ENCODE measurements around the gene EIF4G3.

Gene EIF4G3

GRCh38 chr1:21022279-21023040 is 154.2 kb downstream of the EIF4G3 start:
- DNase-seq = peak; percentile 79

- no peak for DNase-seq
Measured at GRCh38 chr1:21021311-21021710, 155.4 kb downstream of the EIF4G3 start.

DNA sequence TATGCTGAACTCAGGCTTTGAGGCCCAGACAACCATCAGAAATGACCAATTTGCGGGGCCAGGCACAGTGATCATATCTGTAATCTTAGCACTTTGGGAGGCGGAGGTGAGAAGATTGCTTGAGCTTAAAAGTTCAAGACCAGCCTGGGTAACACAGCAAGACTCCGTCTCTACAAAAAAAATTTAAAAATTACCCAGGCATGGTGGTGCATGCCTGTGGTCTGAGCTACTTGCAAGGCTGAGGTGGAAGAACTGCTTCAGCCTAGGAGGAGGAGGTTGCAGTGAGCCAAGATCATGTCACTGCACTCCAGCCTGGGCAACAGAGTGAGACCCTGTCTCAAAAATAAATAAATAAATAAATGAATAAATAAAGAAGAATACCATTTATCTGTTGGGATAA is 156.5 kb downstream of the EIF4G3 start:
- DNase-seq = no peak

DNA sequence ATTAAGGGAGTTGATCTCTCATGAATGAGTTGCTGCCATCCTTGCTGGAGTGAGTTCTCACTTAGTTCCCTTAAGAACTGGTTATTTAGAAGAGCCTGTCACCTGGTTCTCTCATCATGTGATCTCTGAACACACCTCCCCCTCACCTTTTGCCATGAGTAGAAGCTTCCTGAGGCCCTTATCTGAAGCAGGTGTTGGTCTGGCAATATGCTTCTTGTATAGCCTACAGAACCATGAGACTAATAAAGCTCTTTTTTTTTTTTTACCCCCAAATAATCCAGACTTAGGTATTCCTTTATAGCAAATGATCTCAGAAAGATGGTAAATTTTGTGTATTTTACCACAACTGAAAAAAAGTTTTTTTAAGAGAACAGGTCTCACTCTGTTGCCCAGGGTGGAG is 158.0 kb downstream of the EIF4G3 start:
- no peak for DNase-seq

DNA sequence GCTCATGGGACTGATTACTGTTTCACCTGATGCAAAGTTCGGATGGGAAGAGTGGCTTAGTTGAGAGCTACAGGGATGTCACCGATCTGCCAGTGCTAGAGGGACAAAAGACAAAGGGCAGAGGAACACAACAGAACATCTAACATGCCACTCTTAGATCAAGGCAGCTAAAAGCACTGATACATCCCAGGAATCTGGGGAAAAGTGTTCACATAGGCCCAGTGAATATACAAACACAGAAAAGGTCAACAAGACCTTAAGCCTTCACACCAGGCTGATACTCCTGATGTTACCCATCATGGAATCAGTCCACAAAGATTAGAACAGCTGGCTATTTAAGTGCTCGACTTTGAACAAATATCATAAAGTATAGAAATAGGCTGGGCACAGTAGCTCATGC is 163.2 kb downstream of the EIF4G3 start:
- no peak for DNase-seq

DNA sequence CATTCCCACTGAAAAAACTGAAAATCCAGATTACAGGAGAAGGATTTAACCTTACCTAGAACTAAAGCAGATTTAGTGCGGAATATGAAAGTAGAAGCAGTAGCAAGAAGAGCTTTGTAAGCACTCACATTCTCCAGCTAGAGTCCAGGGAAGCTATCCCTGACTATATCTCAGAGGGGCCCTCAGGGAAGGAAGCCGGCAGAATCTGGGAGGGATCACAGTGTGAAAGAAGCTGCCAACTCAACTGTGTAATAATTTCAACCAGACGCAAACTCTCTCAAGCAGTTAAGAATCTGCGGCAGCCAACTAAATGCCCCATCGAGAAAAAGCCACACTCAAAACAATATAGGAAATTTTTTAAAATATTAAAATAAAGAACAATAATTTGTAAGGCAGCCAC is 163.8 kb downstream of the EIF4G3 start:
- DNase-seq = no peak

DNA sequence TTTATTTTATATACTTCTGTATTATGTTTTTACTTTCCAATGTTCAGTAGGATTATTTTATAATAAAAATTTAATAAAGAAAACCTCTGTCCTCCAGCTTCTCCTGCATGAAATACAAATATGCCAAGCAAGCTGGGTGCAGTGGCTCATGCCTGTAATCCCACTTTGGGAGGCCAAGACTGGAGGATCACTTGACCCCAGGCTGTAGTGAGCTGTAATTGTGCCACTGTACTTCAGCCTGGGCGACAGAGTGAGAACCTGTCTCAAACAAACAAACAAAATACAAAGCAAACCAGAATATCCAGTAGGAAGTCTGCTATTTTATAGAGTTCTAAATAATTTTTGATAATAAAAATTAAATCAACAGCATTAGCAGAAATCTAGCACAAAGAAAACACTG is 168.8 kb downstream of the EIF4G3 start:
- no peak for DNase-seq

GRCh38 chr1:21005466-21006239 is 171.0 kb downstream of the EIF4G3 start:
- DNase-seq = no peak

DNA sequence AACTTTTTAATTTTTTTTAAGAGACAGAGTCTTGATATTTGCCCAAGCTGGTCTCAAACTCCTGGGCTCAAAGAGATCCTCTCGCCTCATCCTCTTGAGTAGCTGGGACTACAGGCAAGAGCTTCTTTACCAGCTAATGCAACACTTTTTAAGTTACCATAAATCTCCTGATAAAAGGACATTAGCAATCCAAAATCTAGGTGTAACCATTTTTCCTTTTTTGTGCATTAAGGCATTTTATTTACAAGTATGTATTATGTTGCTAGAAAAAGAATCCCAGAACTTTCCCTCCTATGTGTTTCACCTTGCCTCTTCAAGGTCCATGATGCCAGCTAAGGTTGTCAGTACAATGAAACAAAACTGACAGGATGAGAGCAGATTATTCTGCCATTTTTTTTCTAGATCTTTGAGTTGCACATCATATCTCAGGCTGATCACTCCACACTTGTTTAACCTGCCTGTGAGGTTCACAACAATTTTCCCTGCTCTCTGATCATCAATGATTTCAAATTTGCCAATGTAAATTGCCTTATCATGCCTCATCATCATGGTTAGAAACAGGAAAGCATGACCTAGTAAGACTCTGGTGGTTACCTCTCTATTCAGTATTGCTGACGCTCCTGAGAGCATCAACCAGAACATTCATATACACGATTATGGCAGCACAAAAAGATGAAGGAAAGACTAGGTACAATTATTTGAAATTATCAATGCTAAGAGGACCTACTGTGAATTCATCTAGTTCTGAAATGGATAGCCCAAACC is 173.2 kb downstream of the EIF4G3 start:
- no peak for DNase-seq

- DNase-seq = no peak
Measured at GRCh38 chr1:21001042-21001441, 175.7 kb downstream of the EIF4G3 start.

DNA sequence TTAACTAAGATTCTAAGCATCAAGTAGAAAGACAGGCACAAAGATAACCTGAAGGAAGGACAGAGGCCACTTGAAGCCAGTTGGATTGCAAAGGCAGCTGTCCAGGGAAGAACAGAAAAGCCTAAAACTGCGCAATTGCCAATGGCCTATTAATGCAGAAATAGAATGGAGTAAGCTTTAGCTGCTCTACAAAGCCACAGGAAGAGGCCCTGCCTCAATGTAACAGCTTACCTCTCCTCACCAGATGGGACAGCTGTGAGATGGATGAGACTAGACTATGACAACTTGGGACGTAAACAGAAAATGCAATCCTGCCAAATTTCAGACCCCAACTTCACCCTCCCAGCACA is 176.5 kb downstream of the EIF4G3 start:
- DNase-seq = peak; percentile 10

DNA sequence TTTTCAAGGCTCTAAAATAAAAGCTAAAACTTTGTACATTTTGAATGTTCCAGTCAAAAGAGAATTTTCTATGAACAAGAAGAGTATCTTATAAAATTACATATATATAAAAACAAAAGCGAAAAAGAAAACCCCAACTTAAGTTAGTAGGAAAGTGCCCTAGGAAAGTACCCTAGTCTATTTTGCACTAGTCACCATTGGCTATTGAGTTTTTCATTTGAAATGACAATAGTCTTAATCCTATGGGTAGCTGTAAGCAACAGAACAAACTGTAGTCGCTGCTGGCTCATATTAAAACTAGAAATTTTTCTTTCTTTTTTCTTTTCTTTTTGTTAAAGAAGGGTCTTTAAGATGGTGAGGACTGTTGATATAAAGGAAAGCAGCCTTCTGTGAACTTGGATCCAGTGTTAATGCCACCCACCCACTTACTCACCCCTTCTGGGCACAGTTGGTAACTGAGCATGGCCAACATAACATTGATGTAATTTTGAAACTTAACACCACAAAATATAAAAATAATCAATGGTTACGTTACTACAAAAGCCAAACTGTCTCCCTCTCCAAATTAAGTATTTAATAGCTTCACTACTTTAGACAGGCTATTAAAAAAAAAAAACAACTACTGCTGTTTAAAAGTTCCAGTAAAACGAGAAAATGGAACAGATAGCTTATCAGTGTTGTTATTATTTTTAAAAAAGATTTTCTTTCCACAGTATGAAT is 177.0 kb downstream of the EIF4G3 start:
- no peak for DNase-seq

- peak; percentile 39 for DNase-seq
Measured at GRCh38 chr1:20998826-20999225, 177.9 kb downstream of the EIF4G3 start.

DNA sequence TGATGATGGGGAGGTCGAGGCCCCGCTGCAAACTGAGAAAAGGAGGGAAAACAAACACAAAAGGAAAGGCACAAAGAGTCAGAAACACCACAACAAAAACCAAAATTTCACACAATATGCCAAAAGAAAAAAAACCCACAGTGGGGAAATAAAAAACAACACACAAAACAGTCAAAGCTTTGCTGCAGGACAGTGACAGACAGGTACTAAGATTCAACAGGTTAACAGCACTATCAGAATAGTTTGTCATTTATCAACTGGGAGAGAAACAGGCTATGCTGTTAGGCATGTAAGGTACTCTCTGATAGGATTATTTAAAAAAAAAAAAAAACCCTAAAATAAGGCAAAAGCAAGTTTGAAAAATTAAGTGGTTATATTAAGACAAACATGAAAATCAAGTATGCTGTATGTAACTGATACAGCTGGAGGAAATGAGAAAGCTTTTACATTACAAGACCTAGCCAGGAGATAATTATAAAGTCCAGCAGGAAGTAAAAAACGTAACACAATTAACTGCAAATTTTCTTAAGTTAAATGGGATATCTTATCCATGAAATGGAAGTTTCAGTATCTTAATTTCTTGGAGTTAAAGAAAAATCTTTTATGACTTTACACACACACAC is 179.0 kb downstream of the EIF4G3 start:
- no peak for DNase-seq

GRCh38 chr1:20996554-20996953 is 180.1 kb downstream of the EIF4G3 start:
- no peak for DNase-seq

DNA sequence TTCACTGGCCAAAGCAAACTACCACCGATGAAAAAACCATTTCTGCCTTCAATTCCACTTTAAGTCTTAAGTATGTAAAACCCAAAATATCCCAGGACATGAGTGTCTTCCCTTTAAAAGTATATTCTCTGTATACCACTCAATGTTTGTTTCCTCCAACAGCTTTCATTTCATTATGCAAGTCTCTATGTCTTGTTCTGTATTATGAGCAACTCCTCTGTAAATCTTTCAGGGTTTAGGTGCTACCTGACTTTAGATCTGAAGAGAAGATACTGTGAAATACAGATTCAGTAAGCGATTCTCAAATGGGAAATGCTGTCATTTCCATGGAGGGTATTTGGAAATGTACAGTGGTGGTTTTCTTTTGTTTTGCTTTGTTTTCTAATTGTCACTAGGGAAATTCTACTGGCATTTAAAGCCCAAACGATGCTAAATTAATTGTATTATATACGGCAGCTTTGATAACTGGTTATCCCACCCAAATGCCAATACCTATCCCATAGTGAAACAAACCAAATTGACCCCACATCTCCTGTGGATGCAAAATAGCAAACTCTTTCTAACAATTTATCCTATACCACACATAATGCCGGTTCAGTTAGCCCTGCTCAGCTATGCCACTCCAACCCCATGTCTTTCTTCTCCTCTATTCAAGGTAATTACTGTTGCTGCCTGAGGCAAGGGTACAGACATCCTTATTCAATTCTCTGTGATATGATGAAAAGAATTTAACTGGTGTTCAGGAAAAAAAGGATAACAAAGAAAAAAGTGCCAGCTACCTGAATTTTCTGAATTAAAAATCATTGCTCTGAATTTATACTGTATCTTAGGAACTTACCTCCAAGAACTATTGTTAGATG is 182.8 kb downstream of the EIF4G3 start:
- no peak for DNase-seq

DNA sequence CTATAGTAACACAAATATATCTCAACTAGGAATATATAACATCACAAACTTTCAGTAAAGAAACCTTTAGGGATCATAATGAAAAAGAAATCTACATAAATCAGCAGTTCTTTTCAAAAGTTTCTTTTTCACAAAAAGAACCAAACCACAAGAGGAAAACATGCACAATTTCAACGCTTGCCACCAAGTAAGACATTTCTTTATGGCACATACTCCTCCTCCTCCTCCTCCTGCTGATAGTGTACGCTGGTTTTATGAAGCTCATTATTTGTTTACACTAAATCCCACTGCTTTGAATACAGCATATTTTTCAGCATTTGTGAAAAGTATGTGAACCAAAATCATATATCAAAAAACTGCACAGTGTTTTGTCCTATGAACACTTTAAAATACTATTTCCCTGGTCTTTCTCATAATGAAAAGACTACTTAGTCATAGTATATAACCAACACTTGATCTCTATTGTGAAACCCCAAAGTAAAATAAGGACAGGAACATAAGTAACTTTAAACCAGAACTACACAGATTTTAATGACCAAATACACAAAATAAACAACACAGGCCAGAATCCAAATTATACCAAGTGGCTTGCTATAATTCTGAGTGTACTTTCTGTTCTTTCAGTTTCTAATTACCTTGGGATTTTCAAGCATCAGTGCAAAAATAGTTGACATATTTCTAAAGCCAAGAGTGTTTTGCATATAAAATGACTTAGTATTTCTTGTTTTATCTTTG is 184.2 kb downstream of the EIF4G3 start:
- no peak for DNase-seq

GRCh38 chr1:20988943-20989342 is 187.8 kb downstream of the EIF4G3 start:
- no peak for DNase-seq

DNA sequence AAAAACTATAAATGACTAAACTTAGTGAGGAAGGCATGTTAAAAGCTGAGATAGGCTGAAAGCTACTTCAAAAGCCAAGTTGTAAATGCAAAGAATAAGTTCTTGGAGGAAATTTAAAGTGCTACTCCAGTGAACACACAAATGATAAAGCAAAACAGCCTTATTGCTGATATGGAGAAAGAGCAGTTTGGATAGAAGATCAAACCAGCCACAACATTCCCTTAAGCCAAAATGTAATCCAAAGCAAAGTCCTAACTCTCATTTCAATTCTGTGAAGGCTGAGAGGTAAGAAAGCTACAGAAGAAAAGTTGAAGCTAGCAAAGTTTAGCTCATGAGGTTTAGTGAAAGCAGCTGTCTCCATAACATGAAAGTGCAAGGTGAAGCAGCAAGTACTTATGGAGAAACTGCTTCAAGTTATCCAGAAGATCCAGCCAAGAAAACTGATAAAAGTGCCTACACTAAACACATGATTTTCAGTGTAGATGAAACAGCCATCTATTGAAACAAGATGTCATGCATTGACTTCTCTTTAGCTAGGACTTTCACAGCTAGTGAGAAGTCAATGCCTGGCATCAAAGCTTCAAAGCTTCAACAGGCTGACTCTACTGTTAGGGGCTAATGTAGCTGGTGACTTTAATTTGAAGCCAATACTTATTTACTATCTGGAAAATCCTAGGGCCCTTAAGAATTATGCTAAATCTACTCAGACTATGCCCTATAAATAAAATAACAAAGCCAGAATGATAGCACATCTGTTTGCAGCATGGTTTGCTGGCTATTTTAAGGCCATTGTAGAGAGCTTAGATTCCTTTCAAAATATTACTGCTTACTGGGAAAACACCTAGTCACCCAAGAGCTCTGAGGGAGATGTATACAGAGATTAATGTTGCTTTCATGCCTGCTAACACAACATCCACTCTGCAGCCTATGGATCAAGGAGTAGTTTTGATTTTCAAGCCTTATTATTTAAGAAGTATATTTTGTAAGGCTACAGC is 188.6 kb downstream of the EIF4G3 start:
- no peak for DNase-seq
